ENCODE measurements around the gene DENND1A.

DNA sequence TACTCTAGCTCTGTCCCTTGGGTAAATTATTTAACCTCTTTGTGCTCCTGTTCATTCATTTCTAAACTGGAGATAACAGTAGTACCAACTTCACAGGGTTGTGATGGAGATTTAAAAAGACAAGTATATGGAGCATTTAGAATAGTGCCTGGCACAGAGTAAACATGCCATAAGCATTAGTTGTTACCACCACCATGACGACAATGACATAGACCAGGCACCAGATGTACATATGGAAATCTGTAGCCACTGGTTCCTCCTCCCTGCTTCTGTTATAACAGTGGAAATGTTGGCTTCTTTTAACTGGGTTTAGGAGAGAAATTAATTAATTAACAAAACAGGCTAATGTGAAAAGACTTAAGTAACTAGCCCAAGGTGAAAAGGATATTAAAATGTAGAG, 217.5 kb downstream of the DENND1A start:
- TF ChIP-seq, protein P1, sequence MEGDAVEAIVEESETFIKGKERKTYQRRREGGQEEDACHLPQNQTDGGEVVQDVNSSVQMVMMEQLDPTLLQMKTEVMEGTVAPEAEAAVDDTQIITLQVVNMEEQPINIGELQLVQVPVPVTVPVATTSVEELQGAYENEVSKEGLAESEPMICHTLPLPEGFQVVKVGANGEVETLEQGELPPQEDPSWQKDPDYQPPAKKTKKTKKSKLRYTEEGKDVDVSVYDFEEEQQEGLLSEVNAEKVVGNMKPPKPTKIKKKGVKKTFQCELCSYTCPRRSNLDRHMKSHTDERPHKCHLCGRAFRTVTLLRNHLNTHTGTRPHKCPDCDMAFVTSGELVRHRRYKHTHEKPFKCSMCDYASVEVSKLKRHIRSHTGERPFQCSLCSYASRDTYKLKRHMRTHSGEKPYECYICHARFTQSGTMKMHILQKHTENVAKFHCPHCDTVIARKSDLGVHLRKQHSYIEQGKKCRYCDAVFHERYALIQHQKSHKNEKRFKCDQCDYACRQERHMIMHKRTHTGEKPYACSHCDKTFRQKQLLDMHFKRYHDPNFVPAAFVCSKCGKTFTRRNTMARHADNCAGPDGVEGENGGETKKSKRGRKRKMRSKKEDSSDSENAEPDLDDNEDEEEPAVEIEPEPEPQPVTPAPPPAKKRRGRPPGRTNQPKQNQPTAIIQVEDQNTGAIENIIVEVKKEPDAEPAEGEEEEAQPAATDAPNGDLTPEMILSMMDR (IDR thresholded peaks at IDR 0.05): no peak
- TF ChIP-seq POLR2AphosphoS5 (IDR thresholded peaks at IDR 0.05; ENCODE audit: low read depth, low read length) (no peak), TCF7L2 (IDR thresholded peaks at IDR 0.05; ENCODE audit: low read depth, low read length) (no peak)
- TF ChIP-seq, protein P2, sequence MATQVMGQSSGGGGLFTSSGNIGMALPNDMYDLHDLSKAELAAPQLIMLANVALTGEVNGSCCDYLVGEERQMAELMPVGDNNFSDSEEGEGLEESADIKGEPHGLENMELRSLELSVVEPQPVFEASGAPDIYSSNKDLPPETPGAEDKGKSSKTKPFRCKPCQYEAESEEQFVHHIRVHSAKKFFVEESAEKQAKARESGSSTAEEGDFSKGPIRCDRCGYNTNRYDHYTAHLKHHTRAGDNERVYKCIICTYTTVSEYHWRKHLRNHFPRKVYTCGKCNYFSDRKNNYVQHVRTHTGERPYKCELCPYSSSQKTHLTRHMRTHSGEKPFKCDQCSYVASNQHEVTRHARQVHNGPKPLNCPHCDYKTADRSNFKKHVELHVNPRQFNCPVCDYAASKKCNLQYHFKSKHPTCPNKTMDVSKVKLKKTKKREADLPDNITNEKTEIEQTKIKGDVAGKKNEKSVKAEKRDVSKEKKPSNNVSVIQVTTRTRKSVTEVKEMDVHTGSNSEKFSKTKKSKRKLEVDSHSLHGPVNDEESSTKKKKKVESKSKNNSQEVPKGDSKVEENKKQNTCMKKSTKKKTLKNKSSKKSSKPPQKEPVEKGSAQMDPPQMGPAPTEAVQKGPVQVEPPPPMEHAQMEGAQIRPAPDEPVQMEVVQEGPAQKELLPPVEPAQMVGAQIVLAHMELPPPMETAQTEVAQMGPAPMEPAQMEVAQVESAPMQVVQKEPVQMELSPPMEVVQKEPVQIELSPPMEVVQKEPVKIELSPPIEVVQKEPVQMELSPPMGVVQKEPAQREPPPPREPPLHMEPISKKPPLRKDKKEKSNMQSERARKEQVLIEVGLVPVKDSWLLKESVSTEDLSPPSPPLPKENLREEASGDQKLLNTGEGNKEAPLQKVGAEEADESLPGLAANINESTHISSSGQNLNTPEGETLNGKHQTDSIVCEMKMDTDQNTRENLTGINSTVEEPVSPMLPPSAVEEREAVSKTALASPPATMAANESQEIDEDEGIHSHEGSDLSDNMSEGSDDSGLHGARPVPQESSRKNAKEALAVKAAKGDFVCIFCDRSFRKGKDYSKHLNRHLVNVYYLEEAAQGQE (IDR thresholded peaks at IDR 0.05; ENCODE audit: insufficient read depth in 1 of 2, low read depth in 2 of 2, low read length in 1 of 2): no peak
